IPS-NIHi7 (cell line): Measurements from ENCODE around the gene CIAO2B.
"Not testable (repeated sequence)": the region's sequence is repeated elsewhere in the genome, so short reads cannot be mapped to it uniquely, and the experiment has no call there.

Experiments
- DNase-seq: peaks from one replicate; pipeline ENCODE4 v3.0.0; 2012; ENCODE audit warnings: mixed read lengths; ENCODE audit errors: extremely low spot score

Gene CIAO2B

GRCh38 chr16:66934138-66934838 is at the start of gene CIAO2B:
CIAO2B (minus strand) TSS chr16:66934402; CDS start chr16:66934364, 38 bp downstream.
- peak; percentile 89 for DNase-seq

DNA sequence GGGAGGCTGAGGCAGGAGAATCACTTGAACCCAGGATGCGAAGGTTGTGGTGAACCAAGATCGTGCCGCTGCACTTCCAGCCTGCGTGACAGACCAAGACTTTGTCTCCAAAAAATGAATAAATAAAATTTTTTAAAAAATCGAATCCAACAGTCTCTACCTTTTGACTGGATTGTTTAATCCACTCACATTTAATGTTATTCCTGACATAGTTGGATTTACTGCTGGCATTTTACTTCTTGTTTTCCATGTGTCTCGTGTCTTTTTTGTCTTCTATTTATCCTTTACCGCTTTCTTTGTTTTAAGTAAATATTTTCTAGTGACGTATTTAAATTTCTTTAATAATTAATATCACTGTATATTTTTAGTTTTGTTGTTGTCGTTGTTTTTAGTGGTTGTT is 48.8 kb upstream of the CIAO2B start:
- DNase-seq, result no peak

DNA sequence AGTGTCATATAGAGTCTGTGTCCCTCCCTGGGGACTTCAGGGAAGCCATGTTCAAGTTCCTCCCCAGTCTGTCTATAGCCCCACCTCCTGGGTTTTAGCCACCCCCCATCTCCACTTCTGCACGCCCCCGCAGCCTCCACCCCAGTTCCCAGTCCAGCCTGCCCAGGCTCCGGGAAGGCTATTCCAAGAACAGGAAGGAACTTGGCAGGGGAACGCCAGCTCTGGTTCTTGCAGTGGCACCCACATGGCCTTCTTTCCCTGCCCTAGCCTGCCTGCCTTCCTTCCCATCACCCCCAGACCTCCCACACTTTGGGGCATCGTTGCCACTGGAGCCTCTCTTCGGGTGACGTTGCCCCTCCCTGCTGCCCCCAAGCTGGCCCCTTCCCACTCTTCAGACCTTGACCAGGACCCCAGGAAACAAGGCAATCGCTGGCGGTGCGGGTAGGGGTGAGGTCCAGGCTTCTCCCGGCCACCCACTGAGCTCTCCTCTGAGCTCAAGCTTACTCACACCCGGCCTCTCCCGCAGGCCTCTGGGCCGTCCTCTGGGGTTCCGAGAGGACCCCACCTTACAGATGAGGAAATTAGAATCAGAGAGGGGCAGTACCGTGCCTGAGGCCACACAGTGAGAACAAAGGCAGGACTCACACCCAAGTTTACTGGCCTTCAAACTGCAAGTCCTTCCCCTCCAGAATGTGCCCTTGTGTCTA is 45.0 kb upstream of the CIAO2B start:
- no peak for DNase-seq

DNA sequence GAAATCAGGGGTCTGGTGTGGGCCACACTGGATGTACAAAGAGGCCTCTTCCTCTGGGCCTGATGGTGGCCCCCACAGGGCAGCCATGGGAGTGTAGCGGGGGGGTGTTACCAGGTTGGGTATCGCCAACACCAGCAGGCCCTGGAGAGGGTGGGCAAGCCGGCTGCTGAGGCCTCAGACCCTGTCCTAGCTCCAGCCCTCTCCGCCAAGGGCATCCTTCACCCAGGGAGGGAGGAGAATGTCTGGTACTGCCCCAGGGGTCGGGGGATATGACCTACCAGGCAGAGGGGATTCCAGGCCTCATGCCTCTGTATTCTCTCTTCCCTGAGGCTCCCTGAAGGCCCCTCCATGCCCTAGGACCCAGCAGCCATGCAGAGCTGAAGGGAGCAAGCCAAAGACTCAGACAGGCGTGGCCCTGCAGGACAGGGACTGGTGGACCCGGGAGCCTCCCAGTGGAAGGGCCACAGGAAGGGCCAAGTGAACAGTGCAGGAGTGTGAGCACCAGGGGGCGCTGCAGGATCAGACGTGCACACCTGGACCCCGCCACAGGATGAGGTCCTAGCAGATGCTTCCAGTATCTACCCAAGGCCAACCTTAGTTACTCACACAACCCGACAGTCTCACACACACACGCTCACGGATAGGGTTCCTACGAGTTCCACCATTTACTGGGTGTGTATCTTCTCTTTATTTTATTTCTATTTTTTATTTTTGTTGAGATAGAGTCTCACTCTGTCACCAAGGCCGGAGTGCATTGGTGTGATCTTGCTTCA is 43.3 kb upstream of the CIAO2B start:
- DNase-seq, result peak; percentile 96

- no peak for DNase-seq
Measured at GRCh38 chr16:66976746-66977145, 42.5 kb upstream of the CIAO2B start.

GRCh38 chr16:66975302-66975893 is 41.2 kb upstream of the CIAO2B start:
- no peak for DNase-seq

DNA sequence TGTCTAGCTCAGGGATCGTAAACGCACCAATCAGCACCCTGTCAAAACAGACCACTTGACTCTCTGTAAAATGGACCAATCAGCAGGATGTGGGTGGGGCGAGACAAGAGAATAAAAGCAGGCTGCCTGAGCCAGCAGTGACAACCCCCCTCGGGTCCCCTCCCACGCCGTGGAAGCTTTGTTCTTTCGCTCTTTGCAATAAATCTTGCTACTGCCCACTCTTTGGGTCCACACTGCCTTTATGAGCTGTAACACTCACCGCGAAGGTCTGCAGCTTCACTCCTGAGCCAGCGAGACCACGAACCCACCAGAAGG is 40.7 kb upstream of the CIAO2B start:
- DNase-seq, result not testable (repeated sequence)

GRCh38 chr16:66974156-66974931 is 40.1 kb upstream of the CIAO2B start:
- not testable (repeated sequence) for DNase-seq

DNA sequence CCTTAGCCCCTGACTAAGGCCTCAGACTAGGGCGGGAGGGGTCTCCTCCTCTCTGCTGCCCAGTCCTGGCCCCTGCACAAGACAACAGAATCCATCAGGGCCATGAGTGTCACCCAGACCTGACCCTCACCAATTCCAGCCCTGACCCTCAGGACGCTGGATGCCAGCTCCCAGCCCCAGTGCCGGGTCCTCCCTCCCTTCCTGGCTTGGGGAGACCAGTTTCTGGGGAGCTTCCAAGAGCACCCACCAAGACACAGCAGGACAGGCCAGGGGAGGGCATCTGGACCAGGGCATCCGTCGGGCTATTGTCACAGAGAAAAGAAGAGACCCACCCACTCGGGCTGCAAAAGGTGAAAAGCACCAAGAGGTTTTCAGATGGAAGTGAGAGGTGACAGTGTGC is 39.5 kb upstream of the CIAO2B start:
- DNase-seq, result no peak

GRCh38 chr16:66972983-66973382 is 38.8 kb upstream of the CIAO2B start:
- no peak for DNase-seq

DNA sequence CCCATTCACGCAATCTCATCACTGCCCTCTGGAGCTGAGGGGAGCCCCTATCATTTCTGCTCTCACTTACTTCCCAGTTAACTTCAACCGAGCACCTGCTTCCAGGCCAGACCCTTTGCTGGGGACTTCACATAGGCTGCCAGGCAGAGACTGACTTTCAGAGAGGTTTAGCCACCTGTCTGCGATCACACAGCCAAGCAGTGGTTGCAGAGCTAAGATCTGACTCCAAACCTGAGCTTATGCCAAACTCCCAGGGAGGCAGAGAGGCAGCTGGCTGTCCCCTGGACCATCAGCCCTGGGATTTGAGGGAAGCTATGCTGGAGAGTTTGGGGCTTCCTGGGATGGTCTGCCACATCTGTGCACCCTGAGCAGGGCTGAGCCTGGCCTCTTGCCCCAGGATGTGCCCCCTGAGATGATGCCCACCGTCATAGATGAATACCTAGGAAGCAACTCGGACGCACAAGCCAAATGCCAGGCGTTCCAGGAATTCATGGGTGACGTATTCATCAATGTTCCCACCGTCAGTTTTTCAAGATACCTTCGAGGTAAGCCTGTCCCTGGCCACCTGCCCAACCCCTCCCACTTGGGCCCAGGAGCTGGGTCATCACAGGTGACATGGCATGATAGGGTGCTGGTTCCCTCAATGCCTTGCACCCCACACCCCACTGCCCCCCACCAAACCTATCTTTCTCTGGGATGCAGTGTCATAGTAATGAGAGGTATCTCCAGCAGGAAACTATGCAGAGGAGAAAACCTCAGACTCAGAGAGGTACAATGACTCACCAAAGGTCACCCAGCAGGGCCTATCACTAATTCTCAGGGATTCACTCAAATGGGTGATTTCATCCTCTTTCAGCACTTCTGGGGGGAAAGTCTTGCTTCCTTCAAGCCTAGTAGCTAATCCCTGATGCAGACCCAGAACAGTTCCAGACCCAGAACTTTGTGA is 36.8 kb upstream of the CIAO2B start:
- DNase-seq, result no peak

- no peak for DNase-seq
Measured at GRCh38 chr16:66968847-66969246, 34.6 kb upstream of the CIAO2B start.

- no peak for DNase-seq
Measured at GRCh38 chr16:66964049-66964448, 29.8 kb upstream of the CIAO2B start.

DNA sequence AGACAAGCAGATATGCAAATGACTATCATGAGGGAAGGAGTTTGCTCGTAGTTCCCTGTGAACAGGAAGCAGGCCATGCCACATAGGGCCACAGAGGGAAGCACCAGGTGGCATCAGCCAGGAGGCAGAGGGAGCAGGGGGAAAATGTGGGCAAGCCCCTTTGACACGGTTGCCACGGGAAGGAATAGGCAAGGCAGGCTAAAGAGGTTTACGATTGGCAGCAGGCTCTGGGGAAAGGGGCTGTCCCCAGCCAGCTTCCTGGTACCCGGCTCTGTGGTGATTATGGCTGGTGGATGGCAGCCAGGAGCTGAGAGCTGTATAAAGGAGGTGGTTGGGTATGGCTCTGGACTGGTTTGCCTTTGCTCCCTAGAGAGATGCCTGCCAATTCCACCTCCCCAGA is 27.7 kb upstream of the CIAO2B start:
- DNase-seq, result no peak

- peak; percentile 91 for DNase-seq
Measured at GRCh38 chr16:66961065-66961744, 27.0 kb upstream of the CIAO2B start, which contains the start of gene CES3. CES3 (plus strand) TSS chr16:66961266; CDS start chr16:66961308, 42 bp downstream.

DNA sequence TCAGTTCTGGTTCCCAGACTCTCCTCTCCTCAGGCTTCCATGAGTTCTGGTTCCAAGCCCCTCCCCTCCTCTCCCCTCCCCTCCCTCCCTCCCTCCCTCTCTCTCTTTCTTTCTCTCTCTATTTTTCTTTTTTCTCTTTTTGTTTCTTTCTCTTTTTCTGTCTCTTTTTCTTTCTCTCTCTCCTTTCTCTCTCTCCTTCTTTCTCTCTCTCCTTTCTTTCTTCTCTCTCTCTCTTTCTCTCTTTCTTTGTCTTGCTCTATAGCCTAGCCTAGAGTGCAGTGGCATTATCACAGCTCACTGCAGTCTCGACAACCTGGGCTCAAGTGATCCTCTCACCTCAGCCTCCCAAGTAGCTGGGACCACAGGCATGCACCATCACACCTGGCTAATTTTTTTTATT is 26.1 kb upstream of the CIAO2B start:
- DNase-seq, result no peak

GRCh38 chr16:66959704-66960161 is 25.5 kb upstream of the CIAO2B start:
- no peak for DNase-seq

- no peak for DNase-seq
Measured at GRCh38 chr16:66958857-66959703, 24.9 kb upstream of the CIAO2B start.

- not testable (repeated sequence) for DNase-seq
Measured at GRCh38 chr16:66956154-66956457, 21.9 kb upstream of the CIAO2B start.
